Measurements from ENCODE around the gene ERC2.

The ERC2 gene

GRCh38 chr3:56189536-56189935, 278.7 kb downstream of the ERC2 start:
- TF ChIP-seq EZH2phosphoT487 (IDR thresholded peaks at IDR 0.05; ENCODE audit: borderline replicate concordance) (no peak), CTCF (conservative IDR thresholded peaks at IDR 0.05; ENCODE audit: low read length) (no peak)
- Histone ChIP-seq H3F3A (ENCODE audit: low read depth) (no peaks in the 10 kb centered on the region), H3K79me2 (ENCODE audit: insufficient read depth, low read length) (no peaks in the 10 kb centered on the region), H3K4me2 (ENCODE audit: low read depth, low read length, poor library complexity, severe bottlenecking) (no peak overlapping the region), H3K9me3 (ENCODE audit: insufficient read depth, low read depth, low read length) (no peaks in the 10 kb centered on the region), H3K36me3 (ENCODE audit: insufficient read depth, low read length) (no peaks in the 10 kb centered on the region), H3K27me3 (ENCODE audit: insufficient read depth, low read length, poor library complexity, severe bottlenecking) (no peaks in the 10 kb centered on the region), H3K9ac (ENCODE audit: low read depth, low read length, poor library complexity, severe bottlenecking) (no peak overlapping the region), H3K4me3 (ENCODE audit: low read length, poor library complexity, severe bottlenecking) (no peak overlapping the region), H3K4me1 (ENCODE audit: insufficient read depth, low read length, poor library complexity, severe bottlenecking) (no peaks in the 10 kb centered on the region), H3K9me2 (replicated peaks; ENCODE audit: low read depth, low read length) (no peaks in the 10 kb centered on the region), H4K20me1 (ENCODE audit: insufficient read depth, low read length, poor library complexity, severe bottlenecking) (no peaks in the 10 kb centered on the region), H2AFZ (ENCODE audit: low read length) (no peak overlapping the region)

GRCh38 chr3:56188201-56188600, 280.1 kb downstream of the ERC2 start:
- Histone ChIP-seq H3K9me2 (replicated peaks; ENCODE audit: low read depth, low read length) (no peaks in the 10 kb centered on the region), H3K27me3 (ENCODE audit: insufficient read depth, low read length, poor library complexity, severe bottlenecking) (no peaks in the 10 kb centered on the region), H3K4me3 (ENCODE audit: low read length, poor library complexity, severe bottlenecking) (no peak overlapping the region), H3K9ac (ENCODE audit: low read depth, low read length, poor library complexity, severe bottlenecking) (no peak overlapping the region), H3K9me3 (ENCODE audit: insufficient read depth, low read depth, low read length) (no peaks in the 10 kb centered on the region), H3K4me2 (ENCODE audit: low read depth, low read length, poor library complexity, severe bottlenecking) (no peak overlapping the region), H3K36me3 (ENCODE audit: insufficient read depth, low read length) (no peaks in the 10 kb centered on the region), H3F3A (ENCODE audit: low read depth) (no peaks in the 10 kb centered on the region), H3K79me2 (ENCODE audit: insufficient read depth, low read length) (no peaks in the 10 kb centered on the region), H4K20me1 (ENCODE audit: insufficient read depth, low read length, poor library complexity, severe bottlenecking) (no peaks in the 10 kb centered on the region), H3K4me1 (ENCODE audit: insufficient read depth, low read length, poor library complexity, severe bottlenecking) (no peaks in the 10 kb centered on the region), H2AFZ (ENCODE audit: low read length) (no peak overlapping the region)
- TF ChIP-seq EZH2phosphoT487 (IDR thresholded peaks at IDR 0.05; ENCODE audit: borderline replicate concordance), result no peak

GRCh38 chr3:56187051-56187450, 281.2 kb downstream of the ERC2 start:
- Histone ChIP-seq H3K9me2 (replicated peaks; ENCODE audit: low read depth, low read length) (no peaks in the 10 kb centered on the region), H4K20me1 (ENCODE audit: insufficient read depth, low read length, poor library complexity, severe bottlenecking) (no peaks in the 10 kb centered on the region), H3K4me1 (ENCODE audit: insufficient read depth, low read length, poor library complexity, severe bottlenecking) (no peaks in the 10 kb centered on the region), H3F3A (ENCODE audit: low read depth) (no peaks in the 10 kb centered on the region), H2AFZ (ENCODE audit: low read length) (no peak overlapping the region), H3K9me3 (ENCODE audit: insufficient read depth, low read depth, low read length) (no peaks in the 10 kb centered on the region), H3K9ac (ENCODE audit: low read depth, low read length, poor library complexity, severe bottlenecking) (no peak overlapping the region), H3K79me2 (ENCODE audit: insufficient read depth, low read length) (no peaks in the 10 kb centered on the region), H3K27me3 (ENCODE audit: insufficient read depth, low read length, poor library complexity, severe bottlenecking) (no peaks in the 10 kb centered on the region), H3K4me3 (ENCODE audit: low read length, poor library complexity, severe bottlenecking) (no peak overlapping the region), H3K36me3 (ENCODE audit: insufficient read depth, low read length) (no peaks in the 10 kb centered on the region), H3K4me2 (ENCODE audit: low read depth, low read length, poor library complexity, severe bottlenecking) (no peak overlapping the region)
- TF ChIP-seq EZH2phosphoT487 (IDR thresholded peaks at IDR 0.05; ENCODE audit: borderline replicate concordance), result no peak
- no peak for TF ChIP-seq CTCF (conservative IDR thresholded peaks at IDR 0.05; ENCODE audit: low read length)

- Histone ChIP-seq H3K79me2 (ENCODE audit: insufficient read depth, low read length) (no peaks in the 10 kb centered on the region), H3K4me1 (ENCODE audit: insufficient read depth, low read length, poor library complexity, severe bottlenecking) (no peaks in the 10 kb centered on the region)
- TF ChIP-seq EZH2phosphoT487 (IDR thresholded peaks at IDR 0.05; ENCODE audit: borderline replicate concordance) (no peak), CTCF (conservative IDR thresholded peaks at IDR 0.05; ENCODE audit: low read length) (no peak)
Observed at GRCh38 chr3:56185827-56186226, 282.4 kb downstream of the ERC2 start.

More at GRCh38 chr3:56185827-56186226, 282.4 kb downstream of the ERC2 start:
- Histone ChIP-seq H2AFZ (ENCODE audit: low read length) (no peak overlapping the region), H3K9me3 (ENCODE audit: insufficient read depth, low read depth, low read length) (no peaks in the 10 kb centered on the region), H3K9me2 (replicated peaks; ENCODE audit: low read depth, low read length) (no peaks in the 10 kb centered on the region), H3K4me3 (ENCODE audit: low read length, poor library complexity, severe bottlenecking) (no peak overlapping the region), H4K20me1 (ENCODE audit: insufficient read depth, low read length, poor library complexity, severe bottlenecking) (no peaks in the 10 kb centered on the region), H3K4me2 (ENCODE audit: low read depth, low read length, poor library complexity, severe bottlenecking) (no peak overlapping the region), H3F3A (ENCODE audit: low read depth) (no peaks in the 10 kb centered on the region), H3K36me3 (ENCODE audit: insufficient read depth, low read length) (no peaks in the 10 kb centered on the region), H3K27me3 (ENCODE audit: insufficient read depth, low read length, poor library complexity, severe bottlenecking) (no peaks in the 10 kb centered on the region), H3K9ac (ENCODE audit: low read depth, low read length, poor library complexity, severe bottlenecking) (no peak overlapping the region)
